Calu3 (cell line): Measurements from ENCODE around the gene ZNF750. TPM values are rescaled to one million over a fixed set of nuclear protein-coding genes. Genes with fewer than 3 reads are reported as not detected.

Experiments used
- BruUV-seq: library from RNA; stranded (reverse); fragments of 400-500 nt; replicated peaks from 2 replicates; lab custom pipeline; 2021; lab: Mats Ljungman, UMichigan
- CTCF ChIA-PET: fragments of 300-600 bp; sonication (Branson Sonifier 250); formaldehyde crosslinking; loops from one replicate; lab custom pipeline; 2022; ENCODE audit warnings: antibody characterized with exemption; lab: Charles Lee
- DNase-seq: peaks from one replicate; pipeline ENCODE4 v3.0.0; 2022
- H3K27ac Mint-ChIP-seq: one replicate; pipeline ENCODE4 v1.8.0; 2022; ENCODE audit warnings: mixed read lengths; ENCODE audit not compliant: unreplicated experiment
- H3K27me3 Mint-ChIP-seq: one replicate; pipeline ENCODE4 v1.8.0; 2022; ENCODE audit warnings: mixed read lengths; ENCODE audit not compliant: unreplicated experiment
- H3K36me3 Mint-ChIP-seq: one replicate; pipeline ENCODE4 v1.8.0; 2022; ENCODE audit warnings: mild to moderate bottlenecking, moderate library complexity, mixed read lengths; ENCODE audit not compliant: insufficient read depth, unreplicated experiment
- H3K4me1 Mint-ChIP-seq: one replicate; pipeline ENCODE4 v1.8.0; 2022; ENCODE audit warnings: mild to moderate bottlenecking, low read depth, mixed read lengths; ENCODE audit not compliant: unreplicated experiment
- H3K4me3 Mint-ChIP-seq: one replicate; pipeline ENCODE4 v1.8.0; 2022; ENCODE audit warnings: mild to moderate bottlenecking, low read depth, moderate library complexity, mixed read lengths; ENCODE audit not compliant: unreplicated experiment
- H3K9me3 Mint-ChIP-seq: one replicate; pipeline ENCODE4 v1.8.0; 2022; ENCODE audit warnings: low read depth, mixed read lengths; ENCODE audit not compliant: unreplicated experiment
- CTCF ChIP-seq: fragments of 200-600 bp; IDR thresholded peaks from one replicate; pipeline ENCODE4 v1.8.0; 2022; ENCODE audit warnings: antibody characterized with exemption; ENCODE audit not compliant: unreplicated experiment
- intact Hi-C: fragments of 100-400 bp; cut with micrococcal nuclease; formaldehyde crosslinking; loops from one replicate; pipeline ENCODE4 v1.10.0; 2022; ENCODE audit not compliant: unreplicated experiment
- total RNA-seq: library from RNA; stranded (reverse); gene quantifications from 2 replicates; pipeline ENCODE4 v1.2.3, GENCODE V29; 2022

ZNF750 gene
- total RNA-seq, 1 experiment from 2014 or later, result not detected

- BruUV-seq, result no TSS peak
- Mint-ChIP-seq H3K36me3 (peaks cover 21% of the 10 kb centered on the region), H3K4me1 (no peaks in the 10 kb centered on the region), H3K27ac (no peak overlapping the region), H3K27me3 (no peaks in the 10 kb centered on the region), H3K9me3 (peaks cover 5% of the 10 kb centered on the region), H3K4me3 (no peak overlapping the region)
- DNase-seq, result no peak
- intact Hi-C loops, result no loop called here
- CTCF ChIA-PET, result interaction anchor here (0.6 kb wide), 1 partner anchor 10 kb away, joined by 3 read pairs; no protein-coding TSS in a partner anchor
- no peak for TF ChIP-seq CTCF
Observed at GRCh38 chr17:82826956-82827355, 12.9 kb downstream of the ZNF750 start.

- Mint-ChIP-seq H3K27me3 (no peaks in the 10 kb centered on the region), H3K9me3 (peaks cover 5% of the 10 kb centered on the region), H3K36me3 (peaks cover 21% of the 10 kb centered on the region), H3K27ac (no peak overlapping the region), H3K4me3 (no peak overlapping the region), H3K4me1 (no peaks in the 10 kb centered on the region)
- intact Hi-C loops, result no loop called here
- no peak for TF ChIP-seq CTCF
- DNase-seq, result no peak
- CTCF ChIA-PET, result no interaction called here
- BruUV-seq, result no TSS peak
Observed at GRCh38 chr17:82826211-82826610, 13.6 kb downstream of the ZNF750 start.

- Mint-ChIP-seq H3K9me3 (peaks cover 5% of the 10 kb centered on the region), H3K27me3 (no peaks in the 10 kb centered on the region), H3K4me3 (no peak overlapping the region), H3K27ac (no peak overlapping the region), H3K4me1 (no peaks in the 10 kb centered on the region), H3K36me3 (peaks cover 21% of the 10 kb centered on the region)
- DNase-seq, result no peak
- BruUV-seq, result no TSS peak
- TF ChIP-seq CTCF, result no peak
- intact Hi-C loops, result no loop called here
- CTCF ChIA-PET, result no interaction called here
Observed at GRCh38 chr17:82825540-82826124, 14.2 kb downstream of the ZNF750 start.

- no TSS peak for BruUV-seq
- intact Hi-C loops, result no loop called here
- DNase-seq, result no peak
- Mint-ChIP-seq H3K36me3 (peaks cover 11% of the 10 kb centered on the region), H3K4me3 (no peak overlapping the region), H3K27me3 (no peaks in the 10 kb centered on the region), H3K27ac (no peak overlapping the region), H3K4me1 (no peaks in the 10 kb centered on the region), H3K9me3 (peaks cover 8% of the 10 kb centered on the region)
- CTCF ChIA-PET, result no interaction called here
- TF ChIP-seq CTCF, result no peak
Observed at GRCh38 chr17:82823004-82823403, 16.8 kb downstream of the ZNF750 start.
